Transverse colon (tissue), 4 donors: ENCODE results near the gene MYO15B. TPM values are rescaled to one million over a fixed set of nuclear protein-coding genes. Genes with fewer than 3 reads are reported as not detected.

Experiments used
- DNase-seq: peaks from one replicate; pipeline ENCODE4 v3.0.0-alpha.2; 2019
- H3K27ac ChIP-seq, 4 donors: fragments of 200-600 bp; sonication (generic); 2 replicates each; pipeline ENCODE4 v1.5.1; 2016 to 2018; ENCODE audit warnings: inconsistent platforms in 4 of 4
- H3K27me3 ChIP-seq: fragments of 200-600 bp; sonication (generic); 2 replicates; pipeline ENCODE4 v1.5.1; 2017; ENCODE audit warnings: inconsistent platforms
- H3K36me3 ChIP-seq, 4 donors: fragments of 200-600 bp; sonication (generic); 2 replicates each; pipeline ENCODE4 v1.5.1; 2017 to 2019; ENCODE audit warnings: inconsistent platforms in 4 of 4
- H3K4me1 ChIP-seq, 4 donors: fragments of 200-600 bp; sonication (generic); 2 replicates each; pipeline ENCODE4 v1.5.1; 2017 to 2020; ENCODE audit warnings: inconsistent platforms in 4 of 4
- H3K4me3 ChIP-seq, 4 donors: fragments of 200-600 bp; sonication (generic); 1 replicate in 1 of 4; 2 replicates in 3 of 4; pipeline versions ENCODE4 v1.5.1 to v1.6.1; 2017 to 2019; ENCODE audit warnings: inconsistent platforms in 4 of 4
- H3K9me3 ChIP-seq, 2 donors: fragments of 200-600 bp; sonication (generic); 2 replicates each; pipeline ENCODE4 v1.5.1; 2017 to 2019; ENCODE audit warnings: inconsistent platforms in 2 of 2
- EP300 ChIP-seq: sonication (generic); formaldehyde crosslinking; IDR thresholded peaks from one replicate; pipeline ENCODE4 v1.6.1; 2017; ENCODE audit warnings: antibody characterized with exemption, low read depth
- POLR2A ChIP-seq: fragments of 450-650 bp; IDR thresholded peaks from one replicate; pipeline ENCODE4 v1.6.1; 2016; ENCODE audit warnings: antibody characterized with exemption, mild to moderate bottlenecking, moderate library complexity
- POLR2AphosphoS5 ChIP-seq, 3 donors: sonication (generic); formaldehyde crosslinking; IDR thresholded peaks; one replicate each; pipeline ENCODE4 v1.6.1; 2016; ENCODE audit warnings: antibody characterized with exemption in 3 of 3
- WGBS, 2 donors: methylation state at CpG; one replicate each; pipeline ENCODE4 v1.1.5; 2018; ENCODE audit warnings: low coverage in 1 of 2; 5-methylcytosine and 5-hydroxymethylcytosine counted together
- in situ Hi-C, 4 donors: fragments of 200-750 bp; cut with MboI; loops; one replicate each; pipeline versions ENCODE4 v1.15.0 to v1.15.1; 2017; ENCODE audit warnings: low sequenced_read_pairs in 3 of 4, low pct_ligation_motif_present in 1 of 4, low pct_unique_long_range_greater_than_20kb in 1 of 4
- intact Hi-C: fragments of 100-400 bp; cut with DNase I; formaldehyde crosslinking; loops from one replicate; pipeline ENCODE4 v1.15.1; 2023; ENCODE audit warnings: low total_unique reads
- total RNA-seq, 4 donors: library from RNA; depleted of rRNA; stranded (reverse); fragments of >200 nt; gene quantifications; one replicate each; pipeline ENCODE4 v1.1.0, GENCODE V29; 2016
- TF ChIP-seq, protein P1 (sequence below), 5 experiments: fragments of 200-600 bp in 3 of 5; fragments of 450-650 bp in 2 of 5; sonication (generic) in 3 of 5; IDR thresholded peaks; 1 replicate in 2 of 5; 2 replicates in 3 of 5; pipeline ENCODE4 v1.5.1; 2016 to 2017; ENCODE audit warnings: antibody characterized with exemption in 5 of 5, inconsistent platforms in 3 of 5, mild to moderate bottlenecking in 2 of 5, moderate library complexity in 1 of 5

MYO15B gene
- total RNA-seq, 4 donors from 2014 or later: 59.3 to 1,778 (median 829) TPM

DNA sequence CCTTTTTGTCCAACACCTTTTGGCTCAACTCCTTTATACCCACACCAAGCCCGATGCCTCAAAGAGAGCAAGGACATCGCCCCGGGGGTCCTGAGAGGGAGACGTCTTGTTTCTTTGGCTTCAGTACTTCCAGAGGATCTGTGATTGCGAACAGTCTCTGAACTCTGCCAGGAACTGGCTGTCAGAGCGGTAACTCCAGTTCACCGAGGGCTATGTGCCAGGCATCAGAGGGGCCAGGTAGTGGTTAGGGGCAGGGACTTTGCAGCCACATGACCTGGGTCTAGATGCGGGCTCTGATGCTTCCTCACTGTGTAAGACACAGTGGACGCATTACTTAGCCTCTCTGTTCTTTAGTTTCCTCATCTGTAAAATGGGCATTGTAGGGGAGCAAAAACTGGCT, 40.5 kb upstream of the MYO15B start:
- TF ChIP-seq POLR2AphosphoS5 (IDR thresholded peaks at IDR 0.05) (no peak), EP300 (no peak), POLR2A (no peak)
- TF ChIP-seq, protein P1, sequence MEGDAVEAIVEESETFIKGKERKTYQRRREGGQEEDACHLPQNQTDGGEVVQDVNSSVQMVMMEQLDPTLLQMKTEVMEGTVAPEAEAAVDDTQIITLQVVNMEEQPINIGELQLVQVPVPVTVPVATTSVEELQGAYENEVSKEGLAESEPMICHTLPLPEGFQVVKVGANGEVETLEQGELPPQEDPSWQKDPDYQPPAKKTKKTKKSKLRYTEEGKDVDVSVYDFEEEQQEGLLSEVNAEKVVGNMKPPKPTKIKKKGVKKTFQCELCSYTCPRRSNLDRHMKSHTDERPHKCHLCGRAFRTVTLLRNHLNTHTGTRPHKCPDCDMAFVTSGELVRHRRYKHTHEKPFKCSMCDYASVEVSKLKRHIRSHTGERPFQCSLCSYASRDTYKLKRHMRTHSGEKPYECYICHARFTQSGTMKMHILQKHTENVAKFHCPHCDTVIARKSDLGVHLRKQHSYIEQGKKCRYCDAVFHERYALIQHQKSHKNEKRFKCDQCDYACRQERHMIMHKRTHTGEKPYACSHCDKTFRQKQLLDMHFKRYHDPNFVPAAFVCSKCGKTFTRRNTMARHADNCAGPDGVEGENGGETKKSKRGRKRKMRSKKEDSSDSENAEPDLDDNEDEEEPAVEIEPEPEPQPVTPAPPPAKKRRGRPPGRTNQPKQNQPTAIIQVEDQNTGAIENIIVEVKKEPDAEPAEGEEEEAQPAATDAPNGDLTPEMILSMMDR (IDR thresholded peaks at IDR 0.05): no peak
- peak overlapping the region; percentile 93 to 98 (median 95) for H3K27ac ChIP-seq
- H3K4me3 ChIP-seq: no peak overlapping the region
- no peaks in the 10 kb centered on the region for H3K27me3 ChIP-seq
- in situ Hi-C loops: no loop called here
- no peaks in the 10 kb centered on the region for H3K9me3 ChIP-seq
- intact Hi-C loops: no loop called here
- DNase-seq: no peak
- H3K4me1 ChIP-seq: peaks cover 3 to 54% (median 35%) of the 10 kb centered on the region in 4 donors
- H3K36me3 ChIP-seq: no peaks in the 10 kb centered on the region
- WGBS, 2 donors: 80 to 83% methylated on average over 1 to 9 of the region's 9 CpGs

DNA sequence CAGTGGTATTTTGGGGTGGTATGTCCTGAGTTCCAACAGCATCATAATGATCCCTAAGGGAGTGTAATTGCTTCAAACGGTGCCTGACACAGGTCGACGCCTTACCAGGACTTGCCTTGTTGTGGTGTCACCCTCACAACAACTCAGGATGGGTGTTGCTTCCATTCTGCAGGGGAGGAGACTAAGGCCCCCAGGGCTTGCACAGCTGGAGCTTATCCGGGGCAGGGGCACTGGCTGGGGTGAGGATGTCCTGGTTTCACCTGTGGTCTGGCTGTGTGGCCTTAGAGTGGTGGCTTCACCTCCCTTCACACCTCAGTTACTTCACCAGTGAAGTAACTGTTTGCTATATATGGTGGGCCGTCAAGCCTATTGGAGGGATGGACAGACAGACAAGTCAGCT, 38.8 kb upstream of the MYO15B start:
- H3K4me3 ChIP-seq: no peak overlapping the region

DNA sequence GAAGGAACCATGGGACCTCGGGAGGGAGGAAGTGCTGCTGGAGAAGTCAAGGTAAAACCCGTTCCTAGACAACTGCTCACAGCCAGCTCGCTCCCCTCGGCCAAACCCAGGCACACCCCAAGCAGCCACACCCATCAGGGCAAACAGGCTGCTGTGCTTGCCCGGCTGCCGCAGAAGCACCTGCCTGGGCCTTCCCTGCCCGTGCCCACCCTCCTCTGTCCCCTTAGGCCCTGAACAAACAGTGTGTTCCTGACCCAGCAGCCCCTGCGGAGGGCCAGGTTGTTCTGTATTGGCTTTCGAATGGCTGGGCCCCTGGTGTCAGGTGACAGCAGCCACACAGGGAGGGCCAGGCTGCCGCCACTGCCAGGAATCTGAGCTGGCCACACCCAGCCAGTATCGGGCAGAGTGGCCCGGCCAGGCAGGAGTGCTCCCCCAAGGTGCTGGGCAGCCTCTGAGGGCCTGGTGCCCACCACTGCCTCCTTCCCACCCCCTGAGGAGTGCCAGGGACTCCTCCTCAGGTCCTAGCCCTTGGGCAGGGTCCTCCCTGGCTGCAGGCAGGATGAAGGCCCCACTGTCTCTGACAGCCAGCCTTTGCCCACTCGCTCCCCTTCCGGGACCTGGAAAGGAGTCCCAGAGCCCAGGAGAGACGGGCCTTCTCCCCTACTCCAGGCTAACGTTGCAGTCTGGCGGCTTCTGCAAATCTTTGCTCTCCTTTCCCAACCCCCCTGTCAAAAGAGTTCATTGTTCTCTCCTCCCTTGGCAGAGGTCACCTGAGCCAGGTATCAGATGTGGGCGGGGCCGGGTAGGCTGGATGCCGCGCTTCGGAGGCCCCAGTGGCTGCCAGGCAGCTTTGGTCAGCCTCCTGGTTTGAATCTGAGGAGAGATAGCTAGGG, 38.1 kb upstream of the MYO15B start:
- DNase-seq: peak; percentile 87
- in situ Hi-C loops (no loop called here), intact Hi-C loops (no loop called here)
- peak overlapping the region; percentile 93 to 98 (median 95) for H3K27ac ChIP-seq
- no peaks in the 10 kb centered on the region for H3K36me3 ChIP-seq
- WGBS, 2 donors: 60% methylated on average over 17 of the region's 22 CpGs; no CpG with 5 or more reads in 1 of the 2 donors
- no peaks in the 10 kb centered on the region for H3K9me3 ChIP-seq
- peaks cover 0 to 38% (median 25%) of the 10 kb centered on the region in 4 donors for H3K4me1 ChIP-seq
- no peaks in the 10 kb centered on the region for H3K27me3 ChIP-seq
- TF ChIP-seq POLR2A (peak; percentile 95), EP300 (peak; percentile 81), POLR2AphosphoS5 (IDR thresholded peaks at IDR 0.05) (peak; percentile 65 to 85 (median 79))
- TF ChIP-seq, protein P1 (IDR thresholded peaks at IDR 0.05): peak in 1 of 5 experiments; percentile 8
- peak overlapping the region in 1 of 4 donors; percentile 6 for H3K4me3 ChIP-seq

More for the DNA sequence above, 38.8 kb upstream of the MYO15B start:
- no peaks in the 10 kb centered on the region for H3K36me3 ChIP-seq
- peaks cover 0 to 44% (median 26%) of the 10 kb centered on the region in 4 donors for H3K4me1 ChIP-seq
- no peak for DNase-seq
- intact Hi-C loops (no loop called here), in situ Hi-C loops (no loop called here)
- H3K27ac ChIP-seq: peak overlapping the region; percentile 93 to 98 (median 95)
- WGBS, 2 donors: 20 to 50% methylated on average over 1 to 5 of the region's 5 CpGs
- no peaks in the 10 kb centered on the region for H3K27me3 ChIP-seq
- TF ChIP-seq, protein P1 (IDR thresholded peaks at IDR 0.05): no peak
- TF ChIP-seq POLR2AphosphoS5 (IDR thresholded peaks at IDR 0.05) (no peak), EP300 (no peak), POLR2A (no peak)
- no peaks in the 10 kb centered on the region for H3K9me3 ChIP-seq

DNA sequence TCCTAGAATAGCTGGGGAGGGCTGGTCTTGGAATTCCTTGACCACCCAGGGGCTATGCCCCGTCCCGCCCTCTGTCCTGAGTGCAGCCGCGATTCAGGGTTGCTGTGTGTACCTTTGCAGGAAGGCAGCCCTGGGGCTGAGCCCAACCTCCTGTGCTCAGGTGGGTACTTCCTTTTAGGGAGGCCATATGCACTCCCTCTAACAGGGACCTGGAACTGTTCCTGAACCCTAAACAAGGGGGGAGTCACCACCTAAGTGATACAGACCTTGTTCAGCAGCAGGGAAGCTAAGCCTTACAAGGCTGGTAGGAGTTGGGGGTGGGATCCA, 37.5 kb upstream of the MYO15B start:
- DNase-seq: no peak
- intact Hi-C loops (no loop called here), in situ Hi-C loops (no loop called here)
- no peak for TF ChIP-seq POLR2AphosphoS5 (IDR thresholded peaks at IDR 0.05)
- WGBS, 2 donors: 40% methylated on average over 1 of the region's 4 CpGs; no CpG with 5 or more reads in 1 of the 2 donors
- Histone ChIP-seq H3K36me3 (no peaks in the 10 kb centered on the region), H3K27me3 (no peaks in the 10 kb centered on the region), H3K27ac (peak overlapping the region; percentile 93 to 98 (median 95)), H3K9me3 (no peaks in the 10 kb centered on the region), H3K4me3 (no peak overlapping the region), H3K4me1 (peaks cover 0 to 39% (median 27%) of the 10 kb centered on the region in 4 donors)
